Astrocyte of the cerebellum (primary cell): ENCODE results near the gene DAAM1.

Experiments used
- DNase-seq: peaks from one replicate; pipeline ENCODE4 v3.0.0-alpha.2; 2011; ENCODE audit warnings: low read depth
- H3K4me3 ChIP-seq: 2 replicates; pipeline ENCODE4 v1.5.1; 2011; ENCODE audit warnings: mild to moderate bottlenecking, low read depth, low read length, moderate library complexity
- CTCF ChIP-seq: IDR thresholded peaks from 2 replicates; pipeline ENCODE4 v1.5.1; 2012; ENCODE audit warnings: low read length, low read depth, moderate library complexity, mild to moderate bottlenecking; ENCODE audit errors: missing control alignments
- in situ Hi-C: cut with HindIII; loops from 2 replicates; pipeline ENCODE4 v1.10.0; 2017; ENCODE audit warnings: low sequenced_read_pairs

Gene DAAM1

GRCh38 chr14:59344691-59345455, 156.4 kb downstream of the DAAM1 start:
- no peak overlapping the region for H3K4me3 ChIP-seq
- in situ Hi-C loops: no loop called here
- no peak for TF ChIP-seq CTCF

GRCh38 chr14:59346329-59346728, 157.9 kb downstream of the DAAM1 start:
- no peak for TF ChIP-seq CTCF
- in situ Hi-C loops: no loop called here
- DNase-seq: no peak
- no peak overlapping the region for H3K4me3 ChIP-seq

More at GRCh38 chr14:59344691-59345455, 156.4 kb downstream of the DAAM1 start:
- no peak for DNase-seq

- DNase-seq: no peak
- H3K4me3 ChIP-seq: no peak overlapping the region
- no peak for TF ChIP-seq CTCF
- in situ Hi-C loops: no loop called here
Observed at GRCh38 chr14:59346796-59347510, 158.5 kb downstream of the DAAM1 start.

- H3K4me3 ChIP-seq: no peak overlapping the region
- TF ChIP-seq CTCF: no peak
- DNase-seq: no peak
- in situ Hi-C loops: no loop called here
Observed at GRCh38 chr14:59347511-59347900, 159.0 kb downstream of the DAAM1 start.

- DNase-seq: no peak
- TF ChIP-seq CTCF: no peak
- in situ Hi-C loops: no loop called here
- no peak overlapping the region for H3K4me3 ChIP-seq
Observed at GRCh38 chr14:59347915-59348314, 159.4 kb downstream of the DAAM1 start.

GRCh38 chr14:59349258-59349701, 160.8 kb downstream of the DAAM1 start:
- TF ChIP-seq CTCF: no peak
- DNase-seq: no peak
- no peak overlapping the region for H3K4me3 ChIP-seq
- in situ Hi-C loops: no loop called here
